ENCODE results near the gene GPATCH8. TPM values are rescaled to one million over a fixed set of nuclear protein-coding genes. Genes with fewer than 3 reads are reported as not detected.

GPATCH8 gene
- total RNA-seq, 1 donor from 2014 or later: 39.0 TPM

DNA sequence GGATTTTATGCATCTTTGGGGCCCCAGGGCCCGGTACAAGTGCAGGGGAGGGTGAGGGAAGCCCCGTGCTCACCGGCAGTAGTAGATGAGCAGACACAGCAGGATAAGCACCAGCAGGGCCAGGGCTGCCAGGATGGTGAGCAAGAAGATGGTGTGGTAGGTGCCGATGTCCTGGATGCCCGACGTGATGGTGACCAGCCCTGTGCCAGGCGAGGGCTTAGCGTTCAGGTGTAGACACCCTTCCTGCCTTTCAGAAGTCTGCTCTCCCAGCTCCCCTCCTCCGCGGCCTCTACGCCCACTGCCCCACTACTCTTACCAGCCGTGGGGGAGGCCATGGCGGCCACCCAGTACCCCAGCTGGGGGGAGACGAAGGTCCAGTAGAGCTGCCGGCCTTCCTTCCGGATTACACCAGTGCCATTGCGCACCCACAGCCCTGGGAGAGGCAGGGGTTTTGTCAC is 147.5 kb downstream of the GPATCH8 start:
- H3K4me1 ChIP-seq: peaks cover 8% of the 10 kb centered on the region
- no peak overlapping the region for H3K4me3 ChIP-seq
- no peaks in the 10 kb centered on the region for H3K27me3 ChIP-seq
- intact Hi-C loops (cut with DNase I): no loop called here
- H3K9me3 ChIP-seq: no peaks in the 10 kb centered on the region
- TF ChIP-seq POLR2A (IDR thresholded peaks at IDR 0.05): no peak
- DNase-seq (ENCODE audit: extremely low spot score in 2 of 2): no peak
- peaks cover 0 to 19% of the 10 kb centered on the region in 2 donors for H3K36me3 ChIP-seq
- no peak overlapping the region for H3K27ac ChIP-seq

DNA sequence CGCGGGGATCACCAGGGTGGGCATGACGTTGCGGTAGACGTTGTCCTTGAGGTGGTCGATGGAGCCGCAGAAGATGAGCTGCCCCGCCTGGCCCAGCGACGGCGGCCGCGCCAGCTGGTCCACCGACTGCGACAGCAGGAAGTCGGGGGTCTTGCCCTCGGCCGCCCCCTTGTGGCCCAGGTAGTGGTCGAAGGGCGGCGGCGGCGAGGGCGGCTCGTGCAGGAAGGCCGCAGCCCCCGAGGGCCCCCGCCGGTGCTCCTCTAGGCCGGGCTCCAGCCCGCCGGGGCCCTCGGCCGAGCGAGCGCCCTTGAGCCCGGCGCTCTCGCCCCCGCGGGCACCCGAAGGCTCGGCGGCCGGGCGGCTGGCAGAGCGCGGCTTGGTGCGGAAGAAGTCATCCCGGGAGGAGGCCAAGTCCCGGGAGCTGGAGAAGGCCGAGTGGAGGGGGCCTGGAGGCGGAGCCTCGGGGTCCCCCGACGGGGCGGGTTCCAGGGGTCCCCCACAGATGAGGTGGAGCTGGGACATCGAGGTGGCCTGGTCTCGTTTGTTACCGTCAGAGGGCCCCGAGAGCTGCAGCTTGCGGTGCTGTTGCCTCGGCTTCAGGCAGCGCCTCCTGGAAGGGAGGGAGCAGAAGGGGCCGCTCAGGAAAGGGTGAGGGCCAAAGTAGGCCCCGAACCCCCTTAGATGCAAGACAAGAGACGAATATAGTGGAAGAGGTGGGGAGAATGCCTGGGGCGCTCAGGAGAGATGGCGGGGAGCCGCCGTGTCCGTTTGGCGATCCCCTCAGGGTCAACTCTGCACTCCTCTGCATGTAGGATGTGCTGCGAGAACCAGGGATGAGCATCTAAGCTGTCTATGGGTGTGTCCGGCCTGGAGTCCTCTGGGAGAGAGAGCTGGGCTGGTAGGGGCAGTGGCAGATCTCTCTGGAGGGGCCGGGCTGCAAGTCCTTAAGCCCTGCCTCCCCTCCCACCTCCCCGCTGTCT is 148.3 kb downstream of the GPATCH8 start:
- intact Hi-C loops (cut with DNase I): no loop called here
- peaks cover under 1% of the 10 kb centered on the region for H3K4me1 ChIP-seq
- peak overlapping the region in 1 of 2 donors; percentile 65 for H3K4me3 ChIP-seq
- H3K9me3 ChIP-seq: no peaks in the 10 kb centered on the region
- no peaks in the 10 kb centered on the region for H3K27me3 ChIP-seq
- H3K36me3 ChIP-seq: peaks cover 0 to 26% of the 10 kb centered on the region in 2 donors
- H3K27ac ChIP-seq: no peak overlapping the region
- TF ChIP-seq POLR2A (IDR thresholded peaks at IDR 0.05) (no peak), POLR2AphosphoS5 (IDR thresholded peaks at IDR 0.05; ENCODE audit: insufficient read depth in 1 of 2, low read depth in 1 of 2) (no peak)
- TF ChIP-seq, protein P1, sequence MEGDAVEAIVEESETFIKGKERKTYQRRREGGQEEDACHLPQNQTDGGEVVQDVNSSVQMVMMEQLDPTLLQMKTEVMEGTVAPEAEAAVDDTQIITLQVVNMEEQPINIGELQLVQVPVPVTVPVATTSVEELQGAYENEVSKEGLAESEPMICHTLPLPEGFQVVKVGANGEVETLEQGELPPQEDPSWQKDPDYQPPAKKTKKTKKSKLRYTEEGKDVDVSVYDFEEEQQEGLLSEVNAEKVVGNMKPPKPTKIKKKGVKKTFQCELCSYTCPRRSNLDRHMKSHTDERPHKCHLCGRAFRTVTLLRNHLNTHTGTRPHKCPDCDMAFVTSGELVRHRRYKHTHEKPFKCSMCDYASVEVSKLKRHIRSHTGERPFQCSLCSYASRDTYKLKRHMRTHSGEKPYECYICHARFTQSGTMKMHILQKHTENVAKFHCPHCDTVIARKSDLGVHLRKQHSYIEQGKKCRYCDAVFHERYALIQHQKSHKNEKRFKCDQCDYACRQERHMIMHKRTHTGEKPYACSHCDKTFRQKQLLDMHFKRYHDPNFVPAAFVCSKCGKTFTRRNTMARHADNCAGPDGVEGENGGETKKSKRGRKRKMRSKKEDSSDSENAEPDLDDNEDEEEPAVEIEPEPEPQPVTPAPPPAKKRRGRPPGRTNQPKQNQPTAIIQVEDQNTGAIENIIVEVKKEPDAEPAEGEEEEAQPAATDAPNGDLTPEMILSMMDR (IDR thresholded peaks at IDR 0.05): no peak
- DNase-seq (ENCODE audit: extremely low spot score in 2 of 2): no peak

DNA sequence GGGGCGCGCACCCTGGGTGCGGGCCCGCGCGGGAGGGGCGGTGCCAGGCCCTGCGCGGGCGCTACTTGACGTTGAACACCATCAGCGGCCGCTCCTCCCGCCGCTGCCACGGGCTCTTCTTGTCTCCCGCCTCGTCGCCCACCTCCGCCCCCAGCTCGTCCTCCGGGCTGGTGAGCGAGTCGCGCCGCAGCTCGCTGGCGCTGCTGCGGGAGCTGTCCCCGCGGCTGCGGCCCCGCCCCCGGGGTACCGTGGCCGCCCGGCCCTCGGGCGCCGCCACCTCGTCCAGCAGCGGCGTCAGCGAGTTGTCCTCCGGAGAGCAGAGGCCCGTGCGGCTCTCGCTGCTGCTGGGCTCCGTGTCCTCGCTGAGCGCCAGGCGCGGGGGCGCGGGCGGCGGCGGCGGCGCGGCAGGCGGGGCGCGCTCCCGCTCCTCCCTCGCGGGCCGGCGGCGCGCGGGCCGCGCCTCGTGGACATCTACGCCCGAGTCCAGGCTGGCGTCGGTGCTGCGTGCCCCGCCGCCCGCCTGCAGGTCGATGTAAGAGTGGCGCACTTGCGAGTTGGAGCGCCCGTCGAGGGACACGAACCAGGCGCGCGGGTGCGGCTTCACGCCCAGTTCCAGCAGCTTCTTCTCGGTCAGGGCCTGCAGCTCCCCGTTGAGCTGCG is 149.4 kb downstream of the GPATCH8 start:
- Histone ChIP-seq H3K27me3 (no peaks in the 10 kb centered on the region), H3K4me3 (peak overlapping the region; percentile 37 to 65), H3K4me1 (peaks cover 8% of the 10 kb centered on the region), H3K36me3 (peaks cover 0 to 26% of the 10 kb centered on the region in 2 donors), H3K27ac (peak overlapping the region; percentile 73), H3K9me3 (no peaks in the 10 kb centered on the region)
- intact Hi-C loops (cut with DNase I): no loop called here
- TF ChIP-seq POLR2AphosphoS5 (IDR thresholded peaks at IDR 0.05; ENCODE audit: insufficient read depth in 1 of 2, low read depth in 1 of 2) (no peak), POLR2A (IDR thresholded peaks at IDR 0.05) (no peak)
- TF ChIP-seq, protein P1 (IDR thresholded peaks at IDR 0.05): no peak
- DNase-seq (ENCODE audit: extremely low spot score in 2 of 2): no peak

DNA sequence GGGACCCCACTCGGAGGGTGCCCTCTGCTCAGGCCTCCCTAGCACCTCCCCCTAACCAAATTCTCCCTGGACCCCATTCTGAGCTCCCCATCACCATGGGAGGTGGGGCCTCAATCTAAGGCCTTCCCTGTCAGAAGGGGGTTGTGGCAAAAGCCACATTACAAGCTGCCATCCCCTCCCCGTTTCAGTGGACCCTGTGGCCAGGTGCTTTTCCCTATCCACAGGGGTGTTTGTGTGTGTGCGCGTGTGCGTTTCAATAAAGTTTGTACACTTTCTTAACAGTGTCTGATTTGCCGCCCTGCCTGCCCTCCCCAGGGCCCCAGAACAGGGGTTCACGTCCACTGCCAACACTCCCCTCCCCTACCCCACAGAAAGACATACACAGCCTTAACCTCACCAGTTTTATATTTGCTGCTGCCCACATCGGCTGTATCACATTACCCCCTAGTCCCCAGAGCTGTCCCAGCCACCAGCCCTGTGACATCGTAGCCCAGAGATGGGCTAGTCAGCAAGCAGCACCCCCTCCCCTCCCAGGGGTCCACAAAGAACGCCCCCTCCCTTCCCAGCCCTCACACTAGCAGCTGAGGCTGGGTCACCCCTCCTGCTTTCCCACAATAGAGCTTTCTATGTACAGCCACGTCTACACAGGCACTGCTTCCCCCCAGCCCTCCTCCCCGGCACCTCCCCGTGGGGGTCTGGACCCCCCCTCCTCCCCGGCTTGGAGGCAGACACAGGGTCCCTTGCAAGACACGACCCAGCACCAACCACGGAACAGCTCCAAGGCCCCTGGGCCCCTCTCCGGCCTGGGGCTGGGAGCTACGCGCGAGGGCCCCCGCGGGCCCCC is 150.2 kb downstream of the GPATCH8 start:
- no peaks in the 10 kb centered on the region for H3K27me3 ChIP-seq
- no peak for DNase-seq (ENCODE audit: extremely low spot score in 2 of 2)
- intact Hi-C loops (cut with DNase I): no loop called here
- H3K27ac ChIP-seq: peak overlapping the region; percentile 73
- TF ChIP-seq POLR2A (IDR thresholded peaks at IDR 0.05): no peak
- TF ChIP-seq, protein P1 (IDR thresholded peaks at IDR 0.05): no peak
- no peak for TF ChIP-seq POLR2AphosphoS5 (IDR thresholded peaks at IDR 0.05; ENCODE audit: insufficient read depth in 1 of 2, low read depth in 1 of 2)
- H3K9me3 ChIP-seq: no peaks in the 10 kb centered on the region
- H3K36me3 ChIP-seq: peaks cover 0 to 26% of the 10 kb centered on the region in 2 donors
- H3K4me1 ChIP-seq: peaks cover 13% of the 10 kb centered on the region
- peak overlapping the region; percentile 37 to 65 for H3K4me3 ChIP-seq
